ENCODE measurements around the gene RYK.
A peak's percentile ranks its signal among the peaks of the same experiment; 100 is the strongest.

The RYK gene

DNA sequence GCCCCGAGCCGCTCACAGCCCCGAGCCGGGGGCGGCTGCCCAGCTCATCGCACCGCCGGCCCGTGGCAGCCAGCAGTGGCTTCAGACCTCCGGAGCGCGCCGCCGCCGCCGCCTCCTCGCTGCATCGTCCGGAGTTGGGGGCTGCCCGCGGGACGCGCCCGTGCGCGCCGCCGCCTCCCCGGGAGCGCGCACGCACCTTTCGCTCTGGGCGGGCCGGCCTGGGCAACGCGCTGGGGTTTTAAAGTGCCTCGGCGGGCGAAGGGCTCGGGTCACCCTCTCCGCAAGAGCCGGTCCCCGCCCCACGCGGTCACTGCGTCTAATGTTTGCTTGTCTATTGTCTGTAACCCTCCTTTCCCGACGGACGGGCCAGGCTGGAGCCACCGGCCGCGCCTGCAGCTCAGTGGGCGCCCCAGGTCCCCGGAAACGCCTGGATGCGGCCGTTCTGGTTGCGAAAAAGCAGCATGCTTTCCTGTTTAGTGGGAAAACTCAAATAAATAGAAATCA is at the start of gene RYK:
RYK (minus strand) TSS at position 143 of the 504 bp plus-strand sequence. CDS start 205 bp downstream, outside the sequence.
- H3K4me3 ChIP-seq (ENCODE audit: low read depth, low read length), result peak within 1 kb of the TSS; percentile 82
- DNase-seq (ENCODE audit: low read depth), result peak; percentile 83
- TF ChIP-seq, protein P1, sequence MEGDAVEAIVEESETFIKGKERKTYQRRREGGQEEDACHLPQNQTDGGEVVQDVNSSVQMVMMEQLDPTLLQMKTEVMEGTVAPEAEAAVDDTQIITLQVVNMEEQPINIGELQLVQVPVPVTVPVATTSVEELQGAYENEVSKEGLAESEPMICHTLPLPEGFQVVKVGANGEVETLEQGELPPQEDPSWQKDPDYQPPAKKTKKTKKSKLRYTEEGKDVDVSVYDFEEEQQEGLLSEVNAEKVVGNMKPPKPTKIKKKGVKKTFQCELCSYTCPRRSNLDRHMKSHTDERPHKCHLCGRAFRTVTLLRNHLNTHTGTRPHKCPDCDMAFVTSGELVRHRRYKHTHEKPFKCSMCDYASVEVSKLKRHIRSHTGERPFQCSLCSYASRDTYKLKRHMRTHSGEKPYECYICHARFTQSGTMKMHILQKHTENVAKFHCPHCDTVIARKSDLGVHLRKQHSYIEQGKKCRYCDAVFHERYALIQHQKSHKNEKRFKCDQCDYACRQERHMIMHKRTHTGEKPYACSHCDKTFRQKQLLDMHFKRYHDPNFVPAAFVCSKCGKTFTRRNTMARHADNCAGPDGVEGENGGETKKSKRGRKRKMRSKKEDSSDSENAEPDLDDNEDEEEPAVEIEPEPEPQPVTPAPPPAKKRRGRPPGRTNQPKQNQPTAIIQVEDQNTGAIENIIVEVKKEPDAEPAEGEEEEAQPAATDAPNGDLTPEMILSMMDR (IDR thresholded peaks at IDR 0.05; ENCODE audit: insufficient read depth, low read depth, low read length, missing control alignments), result no peak

DNA sequence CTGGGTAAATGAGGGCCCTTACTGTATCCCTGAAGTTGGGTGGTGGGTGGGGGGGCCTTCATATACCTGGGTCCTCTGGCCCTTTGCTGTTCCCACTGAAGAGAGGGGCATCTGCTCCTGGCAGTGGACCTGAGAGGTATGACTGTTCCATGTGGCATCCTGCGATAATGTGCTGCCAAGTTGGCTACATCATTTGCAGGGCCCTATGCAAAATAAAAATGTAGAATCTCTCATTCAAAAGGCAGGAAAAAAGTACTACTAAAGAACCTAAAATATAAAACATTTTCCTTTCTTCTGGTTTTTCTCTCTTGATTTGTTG is 49.2 kb upstream of the RYK start:
- TF ChIP-seq, protein P1 (IDR thresholded peaks at IDR 0.05; ENCODE audit: insufficient read depth, low read depth, low read length, missing control alignments), result no peak
- no peak for DNase-seq (ENCODE audit: low read depth)
- no peak overlapping the region for H3K4me3 ChIP-seq (ENCODE audit: low read depth, low read length)

DNA sequence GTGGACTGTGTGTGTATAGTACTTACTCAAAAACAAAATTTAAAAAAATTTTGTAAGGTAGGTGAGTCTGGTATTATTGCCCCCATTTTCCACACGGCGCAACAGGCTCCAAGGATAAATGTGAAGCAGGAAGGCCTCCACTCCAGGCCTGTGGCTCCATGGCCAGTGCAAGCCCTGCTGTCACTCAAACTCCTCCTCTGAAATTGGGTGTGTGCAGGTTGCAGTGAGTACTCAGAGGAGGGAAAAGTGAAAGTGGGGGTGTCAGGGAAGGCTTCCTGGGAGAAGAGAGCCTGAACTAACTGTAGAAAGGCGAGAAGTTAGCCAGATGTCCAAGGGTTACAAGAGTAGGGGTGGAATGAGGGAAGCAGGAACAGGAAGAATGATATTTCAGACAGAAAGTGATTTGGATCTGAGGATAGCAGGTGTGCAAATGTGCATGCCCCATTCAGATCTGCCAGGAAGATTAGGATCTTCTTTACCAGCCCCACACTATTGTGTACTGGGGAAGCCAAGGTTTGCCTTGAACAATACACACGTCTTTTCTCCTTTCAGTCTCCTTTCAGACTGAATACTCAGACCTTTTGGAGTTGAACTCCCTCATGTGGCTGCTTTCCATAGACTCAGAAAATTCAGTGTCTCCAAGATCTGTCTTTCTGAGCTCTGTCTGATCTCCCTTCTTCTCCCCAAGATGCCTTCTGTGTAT is 48.7 kb upstream of the RYK start:
- H3K4me3 ChIP-seq (ENCODE audit: low read depth, low read length), result no peak overlapping the region
- no peak for DNase-seq (ENCODE audit: low read depth)
- TF ChIP-seq, protein P1 (IDR thresholded peaks at IDR 0.05; ENCODE audit: insufficient read depth, low read depth, low read length, missing control alignments), result no peak

DNA sequence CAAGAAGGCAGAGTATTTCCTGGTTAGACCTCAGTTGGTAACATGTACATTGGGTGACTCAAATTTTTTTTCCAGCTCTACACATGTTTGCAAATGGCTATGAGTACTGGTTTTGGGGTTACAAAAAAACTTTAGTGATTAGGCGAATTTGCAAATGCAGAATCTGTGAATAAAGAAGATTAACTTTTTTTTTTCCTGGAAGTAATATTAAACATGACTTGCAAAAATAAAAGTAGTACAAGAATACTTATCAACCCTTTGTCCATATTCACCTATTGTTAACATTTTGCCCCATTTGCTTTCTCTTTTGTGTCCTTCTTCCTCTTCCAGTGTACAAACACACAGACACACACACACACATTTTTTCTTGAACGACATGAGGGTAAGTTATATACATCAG is 47.6 kb upstream of the RYK start:
- no peak for DNase-seq (ENCODE audit: low read depth)
- TF ChIP-seq, protein P1 (IDR thresholded peaks at IDR 0.05; ENCODE audit: insufficient read depth, low read depth, low read length, missing control alignments), result no peak
- H3K4me3 ChIP-seq (ENCODE audit: low read depth, low read length), result no peak overlapping the region

DNA sequence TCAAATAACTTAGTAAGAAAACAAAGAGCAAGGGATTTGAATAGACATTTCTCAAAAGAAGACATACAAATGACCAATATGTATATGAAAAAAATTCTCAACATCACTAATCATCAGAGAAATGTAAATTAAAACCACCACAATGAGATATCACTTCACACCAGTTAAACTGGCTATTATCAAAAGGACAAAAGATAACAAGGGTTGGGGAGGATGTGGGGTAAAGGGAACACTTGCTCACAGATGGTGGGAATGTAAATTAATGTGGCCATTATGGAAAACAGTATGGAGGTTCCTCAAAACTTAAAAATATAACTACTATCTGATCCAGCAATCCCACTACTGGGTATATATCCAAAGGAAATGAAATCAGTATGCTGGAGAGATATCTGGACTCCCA is 46.0 kb upstream of the RYK start:
- TF ChIP-seq, protein P1 (IDR thresholded peaks at IDR 0.05; ENCODE audit: insufficient read depth, low read depth, low read length, missing control alignments), result no peak
- DNase-seq (ENCODE audit: low read depth), result no peak
- no peak overlapping the region for H3K4me3 ChIP-seq (ENCODE audit: low read depth, low read length)

DNA sequence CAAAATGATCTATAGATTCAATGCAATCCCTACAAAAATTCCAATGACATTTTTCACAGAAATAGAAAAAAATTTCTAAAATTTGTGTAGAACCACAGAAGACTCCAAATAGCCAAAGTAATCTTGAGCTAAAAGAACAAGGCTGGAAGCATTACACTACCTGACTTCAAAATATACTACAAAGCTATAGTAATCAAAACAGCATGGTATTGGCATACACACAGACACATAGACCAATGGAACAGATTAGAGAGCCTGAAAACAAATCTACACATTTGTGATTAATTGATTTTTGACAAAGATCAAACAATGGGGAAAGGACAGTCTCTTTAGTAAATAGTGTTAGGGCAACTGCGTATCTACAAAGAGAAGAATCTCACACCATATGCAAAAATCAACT is 45.3 kb upstream of the RYK start:
- H3K4me3 ChIP-seq (ENCODE audit: low read depth, low read length), result no peak overlapping the region
- DNase-seq (ENCODE audit: low read depth), result no peak
- TF ChIP-seq, protein P1 (IDR thresholded peaks at IDR 0.05; ENCODE audit: insufficient read depth, low read depth, low read length, missing control alignments), result no peak

Measured in GM12865 (cell line).